Endothelial cell of umbilical vein (primary cell): Measurements from ENCODE around the gene ESF1. TPM values are rescaled to one million over a fixed set of nuclear protein-coding genes. Genes with fewer than 3 reads are reported as not detected.

ENCODE experiments used
- BruUV-seq: library from RNA; stranded (reverse); fragments of 400-500 nt; replicated peaks from 2 replicates; lab custom pipeline; 2021; lab: Mats Ljungman, UMichigan
- CTCF ChIA-PET: fragments of 300-600, 350-600 bp; sonication (Branson Sonifier 250); formaldehyde crosslinking; loops from one replicate; lab custom pipeline; 2021; ENCODE audit warnings: antibody characterized with exemption, inconsistent platforms; lab: Charles Lee
- POLR2A ChIA-PET: fragments of 300-600, 350-600 bp; sonication (Branson Sonifier 250); formaldehyde crosslinking; loops from one replicate; lab custom pipeline; 2021; ENCODE audit warnings: antibody characterized with exemption, inconsistent platforms; lab: Charles Lee
- DNase-seq: peaks from one replicate; pipeline ENCODE4 v3.0.0-alpha.2; 2011; ENCODE audit warnings: low read depth, low spot score
- FAIRE-seq: peaks from 2 replicates; lab custom pipeline; 2011; peaks lifted over from hg19 to GRCh38; lab: Jason Lieb, UNC
- H2AFZ ChIP-seq: 2 replicates; pipeline ENCODE4 v1.6.0; 2012; ENCODE audit warnings: low read depth, low read length, control low read depth, inconsistent platforms
- H3K27ac ChIP-seq: 2 replicates; pipeline ENCODE4 v1.5.1; 2011; ENCODE audit warnings: low read depth, mild to moderate bottlenecking, control low read depth, low read length, moderate library complexity; ENCODE audit not compliant: insufficient read depth
- H3K27me3 ChIP-seq, 2 experiments: 2 replicates each; pipeline versions ENCODE4 v1.6.0 to v1.6.1; 2011; ENCODE audit warnings: low read length in 2 of 2, mixed read lengths in 1 of 2; ENCODE audit not compliant: control insufficient read depth in 2 of 2, insufficient read depth in 2 of 2
- H3K36me3 ChIP-seq, 2 experiments: 2 replicates in 1 of 2; 3 replicates in 1 of 2; pipeline ENCODE4 v1.5.1; 2011; ENCODE audit warnings: low read length in 2 of 2, mild to moderate bottlenecking in 1 of 2, moderate library complexity in 1 of 2; ENCODE audit not compliant: control insufficient read depth in 2 of 2, insufficient read depth in 2 of 2; ENCODE audit errors: extremely low read depth in 1 of 2
- H3K4me1 ChIP-seq: 3 replicates; pipeline ENCODE4 v1.5.1; 2011; ENCODE audit warnings: mild to moderate bottlenecking, low read length; ENCODE audit not compliant: control insufficient read depth, insufficient read depth; ENCODE audit errors: extremely low read depth
- H3K4me2 ChIP-seq: 2 replicates; pipeline ENCODE4 v1.6.1; 2011; ENCODE audit warnings: low read length, control low read depth, mixed read lengths; ENCODE audit not compliant: insufficient read depth
- H3K4me3 ChIP-seq, 3 experiments: fragments of 200-600 bp in 1 of 3; sonication (generic), shearing (Covaris generic) in 1 of 3; replicated peaks in 1 of 3; 2 replicates each; pipeline ENCODE4 v1.5.1; 2011 to 2016; ENCODE audit warnings: control low read depth in 3 of 3, low read length in 3 of 3, mild to moderate bottlenecking in 2 of 3, inconsistent platforms in 1 of 3, low read depth in 1 of 3, moderate library complexity in 1 of 3; ENCODE audit not compliant: insufficient read depth in 1 of 3
- H3K79me2 ChIP-seq: 2 replicates; pipeline ENCODE4 v1.6.0; 2012; ENCODE audit warnings: low read length, inconsistent platforms; ENCODE audit not compliant: control insufficient read depth, insufficient read depth
- H3K9ac ChIP-seq: replicated peaks from 2 replicates; pipeline ENCODE3; 2011; ENCODE audit warnings: low read length, control low read depth; ENCODE audit not compliant: insufficient read depth; ENCODE audit errors: extremely low read depth
- H3K9me1 ChIP-seq: replicated peaks from 3 replicates; pipeline ENCODE4 v1.6.0; 2011; ENCODE audit warnings: mild to moderate bottlenecking, low read length; ENCODE audit not compliant: control insufficient read depth, insufficient read depth; ENCODE audit errors: extremely low read depth
- H3K9me3 ChIP-seq: replicated peaks from 2 replicates; pipeline ENCODE4 v1.5.1; 2012; ENCODE audit warnings: low read length, inconsistent platforms; ENCODE audit not compliant: control insufficient read depth, insufficient read depth
- H4K20me1 ChIP-seq: replicated peaks from 2 replicates; pipeline ENCODE3; 2011; ENCODE audit warnings: mild to moderate bottlenecking, low read length; ENCODE audit not compliant: control insufficient read depth, insufficient read depth; ENCODE audit errors: extremely low read depth
- EZH2 ChIP-seq: IDR thresholded peaks from 2 replicates; pipeline ENCODE4 v1.6.1; 2012; ENCODE audit warnings: borderline replicate concordance, low read depth, mild to moderate bottlenecking, moderate library complexity, low read length, inconsistent platforms; ENCODE audit not compliant: severe bottlenecking
- FOS ChIP-seq: IDR thresholded peaks from 2 replicates; pipeline ENCODE4 v1.6.1; 2011; ENCODE audit warnings: mild to moderate bottlenecking, low read length, moderate library complexity, borderline replicate concordance; ENCODE audit not compliant: insufficient read depth
- GATA2 ChIP-seq: IDR thresholded peaks from 2 replicates; pipeline ENCODE4 v1.7.0; 2011; ENCODE audit warnings: low read depth, mild to moderate bottlenecking, moderate library complexity, mixed read lengths, low read length; ENCODE audit not compliant: insufficient read length, insufficient read depth
- JUN ChIP-seq: IDR thresholded peaks from 2 replicates; pipeline ENCODE4 v1.6.1; 2011; ENCODE audit warnings: borderline replicate concordance, low read depth; ENCODE audit not compliant: insufficient read length, insufficient read depth
- MYC ChIP-seq: IDR thresholded peaks from one replicate; pipeline ENCODE4 v1.6.1; 2011; ENCODE audit warnings: mild to moderate bottlenecking, low read depth, low read length
- POLR2A ChIP-seq: IDR thresholded peaks from 2 replicates; pipeline ENCODE4 v1.6.1; 2012; ENCODE audit warnings: low read depth, mild to moderate bottlenecking, control low read depth, low read length
- POLR2AphosphoS5 ChIP-seq: IDR thresholded peaks from 2 replicates; pipeline ENCODE4 v1.6.1; 2012; ENCODE audit warnings: low read depth, mild to moderate bottlenecking, control low read depth, low read length, moderate library complexity; ENCODE audit not compliant: insufficient read depth
- dilution Hi-C: fragments of 300-500 bp; cut with MboI; formaldehyde crosslinking; loops from one replicate; pipeline ENCODE4 v1.15.0; 2019; ENCODE audit warnings: low sequenced_read_pairs; ENCODE audit not compliant: extremely low pct_ligation_motif_present
- intact Hi-C: fragments of 100-400 bp; cut with micrococcal nuclease; formaldehyde crosslinking; loops from one replicate; pipeline ENCODE4 v1.10.0; 2022
- polyA plus RNA-seq, 4 experiments: library from polyadenylated mRNA; depleted of rRNA in 3 of 4; stranded (reverse) in 3 of 4; unstranded in 1 of 4; fragments of >200 nt; gene quantifications; 2 replicates each; pipeline versions ENCODE4 v1.2.1 to v1.2.3, GENCODE V29; 2011 to 2012; ENCODE audit warnings: missing spikeins in 1 of 4
- total RNA-seq: library from RNA; stranded (reverse); gene quantifications from 2 replicates; pipeline ENCODE4 v1.2.3, GENCODE V29; 2021

Gene ESF1
- total and polyA plus RNA-seq, 2 donors (not counting 3 experiments of a cell fraction or from before 2014, with no cell fraction given): 0.72 to 15.5 TPM

GRCh38 chr20:13692802-13693736, 91.7 kb downstream of the ESF1 start:
- BruUV-seq: no TSS peak
- TF ChIP-seq JUN: no peak
- no peak for TF ChIP-seq FOS
- no peak for TF ChIP-seq POLR2A
- TF ChIP-seq MYC: no peak
- TF ChIP-seq GATA2: no peak
- no peak for TF ChIP-seq EZH2
- TF ChIP-seq POLR2AphosphoS5: no peak

More at GRCh38 chr20:13692802-13693736, 91.7 kb downstream of the ESF1 start:
- ChIA-PET CTCF (interaction anchor here (1.1 kb wide), 1 partner anchor 62 kb away, joined by 3 read pairs; no protein-coding TSS in a partner anchor), POLR2A (no interaction called here)
- Histone ChIP-seq H3K79me2 (no peaks in the 10 kb centered on the region), H3K9ac (no peak overlapping the region), H3K4me2 (no peak overlapping the region), H3K4me1 (no peaks in the 10 kb centered on the region), H3K27ac (no peak overlapping the region), H2AFZ (no peak overlapping the region), H3K9me3 (no peaks in the 10 kb centered on the region), H3K4me3 (no peak overlapping the region), H4K20me1 (no peaks in the 10 kb centered on the region), H3K27me3 (no peaks in the 10 kb centered on the region), H3K9me1 (no peaks in the 10 kb centered on the region), H3K36me3 (no peaks in the 10 kb centered on the region)
- intact Hi-C loops: no loop called here
- no peak for DNase-seq
- FAIRE-seq: no peak
- dilution Hi-C loops: no loop called here
